ENCODE measurements around the gene EHD1.

Gene EHD1

DNA sequence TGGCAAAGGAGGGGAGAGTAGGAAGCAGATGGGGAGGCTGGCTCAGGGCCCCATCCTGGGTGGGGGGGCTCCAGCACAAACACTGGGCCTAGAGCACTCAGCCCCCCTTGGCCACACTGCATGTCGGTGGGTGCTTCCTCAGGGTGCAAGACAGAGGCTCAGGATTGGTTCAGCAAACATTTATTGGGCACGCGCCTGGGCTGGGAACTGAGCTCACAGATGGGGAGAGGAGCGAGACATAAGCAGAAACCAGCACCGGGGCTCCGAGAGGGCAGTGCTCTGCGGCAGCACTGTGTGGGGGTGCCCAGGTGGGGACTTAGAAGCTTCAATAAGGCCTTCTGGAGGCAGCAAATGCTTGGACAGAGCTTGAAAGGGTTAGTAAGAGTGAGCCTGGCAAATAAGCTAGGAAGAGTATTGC is 12.1 kb upstream of the EHD1 start:
- DNase-seq (ENCODE audit: low spot score): no peak

DNA sequence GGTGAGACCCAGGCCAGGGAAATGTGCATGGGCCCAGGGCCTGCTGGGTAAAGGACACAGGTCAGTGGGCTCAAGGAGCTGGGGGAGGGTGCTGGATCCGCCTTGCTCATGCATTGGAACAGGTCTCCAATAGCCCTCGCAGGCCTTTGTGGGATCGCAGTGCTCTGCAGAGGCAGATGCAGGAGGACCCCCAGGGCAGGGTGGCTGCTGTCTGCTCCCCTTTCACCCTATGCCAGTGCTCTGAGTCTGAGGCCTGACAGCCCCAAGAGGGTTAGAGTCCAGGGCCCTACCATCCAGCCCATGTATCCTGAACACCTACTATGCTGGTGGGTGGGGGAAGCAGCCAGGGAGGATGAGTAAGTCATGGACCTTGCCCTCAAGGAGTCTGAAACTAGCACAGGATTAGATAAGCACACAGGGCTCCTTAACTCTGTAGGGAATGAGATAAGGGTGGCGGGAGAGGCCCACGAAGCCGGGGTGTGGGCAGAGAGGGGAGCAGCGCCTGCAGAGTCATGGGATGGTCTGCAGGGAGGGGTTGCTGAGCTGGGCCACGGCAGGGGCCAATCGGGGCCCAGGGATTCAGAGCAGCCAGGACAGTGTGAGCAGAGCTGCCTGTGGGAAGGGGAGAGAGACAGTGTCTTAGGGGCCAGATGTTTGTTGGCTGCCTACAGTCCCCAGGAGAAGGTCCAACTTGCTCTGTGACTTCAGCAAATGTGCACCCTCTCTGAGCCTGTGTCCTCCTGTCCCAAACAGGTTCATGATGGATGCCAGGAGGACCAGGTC is 10.5 kb upstream of the EHD1 start:
- DNase-seq (ENCODE audit: low spot score): no peak

DNA sequence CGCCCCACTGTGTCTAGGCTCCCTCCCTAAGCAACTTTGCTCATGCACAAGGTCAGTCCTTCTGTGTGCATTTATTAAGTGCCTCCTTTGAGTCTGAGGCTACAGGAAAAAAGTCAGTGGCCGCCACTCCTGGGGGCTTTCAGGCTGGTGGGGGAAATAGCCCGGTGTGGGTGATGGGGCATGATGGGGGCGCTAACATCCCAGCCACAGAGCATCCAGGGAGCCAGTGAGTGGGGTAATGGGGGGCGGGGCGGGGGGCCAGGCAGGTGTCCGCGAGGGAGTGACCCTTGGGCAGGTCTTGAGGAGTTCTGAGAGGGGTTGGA is 9.9 kb upstream of the EHD1 start:
- no peak for DNase-seq (ENCODE audit: low spot score)

DNA sequence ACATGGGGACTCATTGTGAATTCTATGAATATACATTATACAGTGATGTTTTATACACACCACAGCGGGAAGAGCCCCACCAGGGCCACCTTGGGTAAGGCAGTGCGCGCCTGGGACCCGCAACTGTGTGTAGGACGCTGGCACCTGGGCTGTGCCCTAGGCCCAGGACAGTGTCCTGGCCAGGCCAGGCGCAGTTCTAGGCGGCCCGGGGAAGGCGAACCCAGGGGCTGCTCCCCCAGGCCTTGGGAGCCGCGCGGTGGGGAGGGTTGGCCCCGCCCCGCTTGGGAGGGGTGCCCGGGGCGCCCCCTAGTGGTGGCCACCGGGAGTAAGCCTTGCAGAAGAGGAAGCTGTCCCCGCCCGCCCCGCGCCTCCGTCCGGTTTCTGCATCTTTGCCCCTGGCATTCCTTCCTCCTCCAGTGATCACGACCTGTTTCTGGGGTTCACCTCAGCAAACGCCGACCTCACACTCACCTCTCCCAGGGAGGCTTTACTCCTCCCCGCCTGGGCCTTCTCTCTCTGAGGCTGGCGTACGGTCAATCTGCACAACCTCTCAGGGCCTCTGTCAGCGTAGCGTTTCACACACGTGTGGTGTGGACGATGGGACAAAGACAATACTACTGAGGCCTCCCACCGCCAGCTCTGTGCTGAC is 9.5 kb upstream of the EHD1 start:
- DNase-seq (ENCODE audit: low spot score): peak; percentile 82

DNA sequence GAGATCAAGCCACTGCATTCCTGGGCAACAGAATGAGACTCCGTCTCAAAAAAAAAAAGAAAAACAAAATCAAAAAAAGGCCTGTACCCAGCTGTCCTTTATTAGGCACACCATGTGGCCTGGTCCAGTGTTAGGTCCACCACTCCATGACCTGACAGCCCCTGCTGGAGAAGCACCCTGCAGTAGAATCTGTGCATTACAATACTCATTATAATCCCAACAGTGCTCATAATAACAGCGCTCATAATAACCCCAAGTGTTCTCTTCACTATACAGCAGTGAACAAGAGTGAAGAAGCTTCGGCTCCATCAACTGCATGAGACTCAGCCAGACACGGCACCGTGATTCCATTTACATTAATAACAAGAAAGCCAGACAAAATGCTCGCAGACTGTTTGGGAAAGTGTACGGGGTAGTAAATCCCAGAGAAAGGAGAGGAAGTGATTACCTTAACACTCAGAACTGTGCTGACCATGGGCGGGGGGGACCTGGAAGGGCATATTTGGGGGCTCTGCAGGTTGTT is 8.9 kb upstream of the EHD1 start:
- no peak for DNase-seq (ENCODE audit: low spot score)

DNA sequence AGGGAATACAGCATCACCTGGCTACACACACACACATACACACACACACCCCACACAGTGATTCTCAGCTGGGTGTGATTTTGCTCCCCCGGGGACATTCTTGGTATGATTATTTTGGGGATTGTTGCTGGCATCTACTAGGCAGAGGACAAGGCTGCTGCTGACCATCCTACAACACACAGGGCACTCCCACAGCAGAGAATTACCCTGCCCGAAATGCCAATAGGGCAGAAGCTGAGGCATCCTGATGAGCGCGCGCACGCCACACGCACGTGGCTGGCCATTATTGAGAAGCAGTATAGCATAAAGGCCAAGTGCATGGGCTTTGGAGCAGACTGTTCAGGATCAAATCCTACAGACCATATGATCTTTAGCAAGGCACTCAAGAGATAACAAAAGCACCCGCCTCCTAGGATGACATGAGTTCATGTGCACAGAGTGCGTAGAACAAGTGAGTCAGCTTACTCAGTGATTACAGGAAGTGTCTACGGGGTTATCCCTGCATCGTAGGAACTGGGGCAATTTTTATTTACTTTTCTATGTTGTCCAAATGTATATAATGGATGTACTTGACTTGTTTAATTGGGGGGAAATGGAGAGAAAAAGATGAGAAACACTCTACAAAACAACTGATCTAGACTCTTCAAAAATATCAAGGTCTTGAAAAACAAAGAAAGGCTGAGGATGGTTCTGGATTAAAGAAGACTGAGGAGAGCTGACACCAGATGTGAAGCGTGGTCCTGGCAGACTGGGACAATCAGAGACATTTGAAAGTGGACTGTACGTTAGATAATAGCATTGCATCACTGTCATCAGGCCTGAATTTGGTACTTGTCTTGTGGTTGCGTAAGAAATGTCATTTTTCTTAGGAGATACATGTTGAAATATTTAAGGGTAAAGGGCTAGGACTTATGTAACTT is 7.2 kb upstream of the EHD1 start:
- peak; percentile 55 for DNase-seq (ENCODE audit: low spot score)

DNA sequence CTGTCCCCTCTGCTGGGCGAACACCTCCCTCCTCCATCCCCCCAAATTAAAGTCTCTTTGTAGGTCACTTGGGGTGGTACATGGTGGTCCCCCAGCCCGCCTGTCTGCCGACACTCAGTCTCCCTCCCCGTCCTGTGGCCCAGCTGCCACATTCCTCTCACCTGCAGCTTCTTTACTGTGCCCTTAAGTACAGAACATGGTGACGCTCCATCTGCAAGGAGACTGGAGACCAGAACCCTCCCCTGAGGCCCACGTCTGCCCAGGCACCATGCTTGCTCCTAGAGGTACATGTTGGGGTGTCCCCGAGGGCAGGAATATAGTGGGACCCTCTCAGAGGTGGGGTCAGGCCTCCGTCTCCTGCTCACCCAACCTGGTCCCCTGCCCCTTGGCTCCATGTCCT is 5.6 kb upstream of the EHD1 start:
- DNase-seq (ENCODE audit: low spot score): no peak

DNA sequence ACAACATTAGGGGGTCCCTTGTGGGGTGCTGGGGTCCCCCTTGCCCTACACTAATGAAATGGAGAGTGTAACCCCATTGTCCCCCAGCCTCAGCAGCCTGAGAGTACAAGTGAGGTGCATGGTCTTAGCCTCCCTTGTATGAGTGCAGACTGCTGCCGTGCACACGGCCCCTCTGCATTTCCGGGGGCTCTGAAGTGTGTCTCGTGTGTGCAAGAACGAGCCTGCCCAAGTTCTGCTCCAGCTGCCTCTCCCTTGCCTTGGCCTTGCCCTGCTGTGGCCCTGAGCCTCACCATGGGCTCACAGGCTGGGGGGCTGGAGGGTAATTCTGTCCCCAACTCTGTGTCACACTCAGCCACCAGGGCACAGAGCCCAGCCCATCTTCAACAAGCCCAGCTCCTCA is 5.2 kb upstream of the EHD1 start:
- DNase-seq (ENCODE audit: low spot score): no peak

DNA sequence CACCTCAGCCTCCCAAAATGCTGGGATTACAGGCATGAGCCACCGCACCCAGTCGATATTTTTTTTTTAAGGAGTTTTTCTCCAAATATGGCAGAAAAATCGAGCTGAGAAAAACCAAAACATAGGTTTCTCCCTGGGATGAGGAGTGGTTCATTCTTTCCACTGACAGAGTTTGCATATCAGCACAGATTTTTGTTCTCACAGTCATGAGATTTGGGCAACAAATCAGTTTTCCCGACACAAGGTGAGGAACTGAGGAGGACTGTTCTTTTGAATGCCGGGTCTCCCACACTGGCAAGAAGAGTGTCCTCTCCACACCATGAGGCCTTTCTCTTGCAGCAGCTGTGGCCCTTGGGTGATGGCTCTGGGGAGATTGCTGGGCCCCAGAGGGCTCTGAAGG is 3.8 kb upstream of the EHD1 start:
- DNase-seq (ENCODE audit: low spot score): no peak

DNA sequence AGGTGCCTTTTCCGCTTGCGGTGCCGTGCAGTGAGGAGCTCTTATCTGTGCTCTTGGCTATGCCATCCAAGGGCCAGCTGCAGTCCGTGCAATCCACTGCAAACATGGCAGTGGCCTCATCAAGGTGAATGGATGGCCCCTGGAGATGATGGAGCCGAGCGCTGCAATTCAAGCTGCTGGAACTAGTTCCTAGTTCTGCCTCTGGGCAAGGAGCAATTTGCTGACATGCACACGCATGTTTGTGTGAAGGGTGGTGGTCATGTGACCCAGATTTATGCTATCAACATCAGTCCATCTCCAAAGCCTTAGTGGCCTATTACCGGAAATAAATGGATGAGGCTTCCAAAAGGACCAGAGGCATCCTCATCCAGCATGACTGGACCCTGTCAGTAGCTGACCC is 3.1 kb upstream of the EHD1 start:
- no peak for DNase-seq (ENCODE audit: low spot score)

DNA sequence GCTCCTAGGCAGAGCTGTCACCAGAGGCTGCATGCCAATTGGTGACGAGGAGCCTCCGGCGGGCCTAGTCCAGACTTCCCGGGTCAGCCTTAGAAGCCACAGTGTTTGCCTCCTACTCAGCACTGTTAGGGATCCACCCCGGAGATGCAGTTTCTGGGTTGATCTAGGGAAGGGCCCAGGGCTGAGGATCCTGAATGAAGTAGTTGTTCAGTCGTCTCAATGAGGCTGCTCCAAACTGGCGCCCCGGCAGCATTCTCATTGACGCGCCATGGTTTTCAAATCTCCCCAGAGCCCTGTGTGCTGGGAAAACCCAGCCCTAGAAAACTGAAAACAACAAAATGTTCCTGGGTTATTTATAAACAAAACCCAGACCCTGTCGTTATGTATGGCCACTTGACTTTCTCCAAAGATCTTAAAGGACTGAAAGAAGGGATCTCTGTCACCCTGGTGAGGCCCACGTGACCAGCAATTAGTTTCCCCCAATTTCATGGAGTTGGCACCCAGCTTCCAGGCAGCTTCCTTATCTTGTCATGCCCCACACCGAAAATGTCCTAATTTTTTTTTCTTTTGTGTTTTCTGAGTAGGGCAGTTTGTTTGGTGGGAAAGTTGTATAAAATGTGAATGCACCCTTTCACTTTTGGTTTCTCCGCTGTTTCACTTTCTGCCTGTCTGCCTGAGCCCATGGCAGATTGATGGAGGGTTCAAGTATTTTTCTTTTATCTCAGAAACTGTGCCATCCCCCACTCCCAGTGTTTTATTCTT is 2.0 kb upstream of the EHD1 start:
- DNase-seq (ENCODE audit: low spot score): peak; percentile 41

DNA sequence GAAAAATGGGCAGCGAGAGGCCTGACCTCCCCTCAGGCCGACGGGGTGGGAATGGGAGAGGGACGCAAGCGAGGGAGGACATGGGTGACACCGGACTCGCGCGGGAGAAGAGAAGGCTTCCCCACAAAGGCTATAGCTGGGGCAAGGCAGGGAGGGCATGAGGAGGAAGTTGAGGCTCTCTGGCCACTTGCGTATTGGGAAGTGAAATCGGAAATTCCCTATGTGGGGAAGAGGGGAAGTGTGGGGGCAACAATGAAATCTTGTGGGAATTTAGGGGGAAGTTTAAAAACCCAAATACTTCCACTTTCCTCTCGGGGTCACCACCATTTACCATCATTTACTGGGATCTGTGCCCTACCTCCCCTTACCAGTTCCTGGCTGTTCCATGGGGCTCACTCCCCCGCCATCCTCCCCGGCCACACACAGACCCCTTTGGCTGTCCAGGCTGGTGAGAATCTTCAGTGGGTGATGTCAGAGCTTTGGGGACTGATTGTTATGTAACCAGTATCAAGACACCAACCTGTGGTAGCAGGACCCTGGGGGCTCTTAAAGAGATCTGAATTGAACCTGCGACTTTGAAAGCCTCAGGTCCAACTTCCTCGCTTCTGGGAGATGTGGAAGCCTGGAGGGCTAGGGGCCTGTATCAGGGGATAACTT is 951 bp upstream of the EHD1 start:
- DNase-seq (ENCODE audit: low spot score): no peak

DNA sequence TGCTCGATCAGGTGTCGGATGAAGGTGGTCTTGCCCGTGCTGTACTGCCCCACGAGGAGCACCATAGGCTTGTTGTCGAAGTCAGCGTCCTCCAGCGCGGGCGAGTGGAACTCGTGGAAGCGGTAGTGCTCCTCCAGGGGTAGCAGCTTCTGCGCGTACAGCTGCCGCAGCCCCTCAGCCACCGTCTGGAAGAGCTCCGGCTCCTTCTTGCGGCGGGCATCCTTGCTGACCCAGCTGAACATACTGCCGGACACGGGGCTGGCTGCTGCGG is 263 bp downstream of the EHD1 start:
- no peak for DNase-seq (ENCODE audit: low spot score)

DNA sequence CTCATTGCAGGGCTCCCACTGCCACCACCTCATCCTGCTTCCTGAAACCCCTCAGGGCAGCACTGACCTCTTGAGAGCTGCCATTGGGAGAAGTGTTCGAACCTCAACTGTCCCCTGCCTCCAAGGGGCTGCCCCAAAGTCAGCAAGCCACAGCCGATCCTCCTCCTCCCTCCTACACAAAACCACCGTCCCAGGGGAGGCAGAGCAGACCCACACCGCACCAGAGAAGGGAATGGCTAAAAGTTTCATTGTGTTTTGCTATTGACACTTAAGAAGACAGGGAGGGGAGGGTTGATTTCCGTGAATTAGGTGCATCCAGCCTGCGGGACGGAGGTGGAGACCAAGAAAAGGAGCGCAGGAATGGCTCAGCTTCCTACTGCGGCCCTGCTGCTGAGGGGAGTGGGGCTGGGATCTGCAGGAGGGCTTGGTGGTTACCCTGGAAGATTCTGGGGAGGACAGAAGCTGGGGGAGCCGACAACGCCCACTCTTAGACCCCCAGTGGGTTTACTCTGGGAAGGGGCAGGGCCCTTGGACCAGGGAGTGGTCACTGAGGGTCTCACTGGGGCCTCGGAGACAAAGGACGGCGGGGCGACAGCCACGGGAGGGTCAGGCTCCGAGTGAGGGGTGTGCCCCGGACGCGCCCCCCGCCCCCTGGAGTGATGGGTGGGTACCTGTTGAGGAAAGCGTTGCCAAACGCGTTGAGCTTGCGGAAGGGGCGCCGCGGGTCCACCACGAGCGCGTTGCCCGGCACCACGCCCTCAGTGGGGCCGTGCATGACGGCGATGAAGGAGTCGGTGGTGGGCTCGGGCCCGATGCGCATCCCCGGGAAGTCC is 815 bp downstream of the EHD1 start:
- no peak for DNase-seq (ENCODE audit: low spot score)

DNA sequence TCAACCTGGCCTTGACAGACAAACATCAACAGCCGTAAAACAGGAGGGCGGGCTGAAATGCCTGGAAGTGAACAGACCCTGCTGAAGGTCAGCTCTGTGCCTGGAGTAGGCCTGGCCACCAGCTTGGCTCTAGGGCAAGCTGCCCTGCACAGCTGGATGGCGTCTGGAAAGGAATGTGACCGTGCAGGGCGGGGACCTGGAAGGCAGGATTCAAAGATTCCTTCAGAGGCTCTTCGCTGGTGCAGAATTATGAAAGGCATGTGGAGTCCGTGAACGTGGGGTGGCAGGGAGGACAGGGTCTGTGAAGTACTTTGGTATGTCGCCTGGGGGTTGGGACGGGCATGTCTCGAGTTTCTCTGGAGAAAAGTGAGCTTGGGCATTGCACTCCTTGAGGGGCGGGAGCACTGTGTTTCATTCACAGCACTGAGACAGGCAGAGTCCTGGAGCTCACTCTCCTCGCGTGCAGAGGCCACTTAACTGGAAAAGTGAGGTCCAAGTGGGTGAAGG is 1.5 kb downstream of the EHD1 start:
- no peak for DNase-seq (ENCODE audit: low spot score)

DNA sequence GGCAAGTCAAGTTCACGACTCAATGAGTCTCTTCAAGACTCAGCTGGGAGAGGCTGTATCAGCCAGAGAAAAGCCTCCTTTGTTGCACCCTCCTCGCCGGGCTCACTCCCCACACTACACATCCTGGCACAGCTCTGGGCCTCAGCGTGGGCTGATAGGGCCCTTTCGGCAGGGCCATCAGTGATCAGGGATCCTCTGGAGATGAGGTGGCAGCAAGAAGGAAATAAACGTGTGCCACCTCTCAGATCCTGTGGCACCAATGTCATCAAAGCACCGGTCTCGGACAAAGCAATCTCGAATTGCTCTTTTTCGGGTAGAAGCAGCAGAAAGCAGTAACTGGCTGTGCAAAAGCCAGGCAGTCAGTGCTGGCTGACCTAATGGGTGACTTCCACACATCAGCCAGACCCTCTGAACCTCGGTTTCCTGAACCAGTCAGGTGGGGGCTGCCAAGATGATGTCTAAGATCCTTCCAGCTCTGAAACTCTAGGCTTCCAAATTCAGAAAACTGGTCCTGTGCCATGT is 2.1 kb downstream of the EHD1 start:
- no peak for DNase-seq (ENCODE audit: low spot score)

DNA sequence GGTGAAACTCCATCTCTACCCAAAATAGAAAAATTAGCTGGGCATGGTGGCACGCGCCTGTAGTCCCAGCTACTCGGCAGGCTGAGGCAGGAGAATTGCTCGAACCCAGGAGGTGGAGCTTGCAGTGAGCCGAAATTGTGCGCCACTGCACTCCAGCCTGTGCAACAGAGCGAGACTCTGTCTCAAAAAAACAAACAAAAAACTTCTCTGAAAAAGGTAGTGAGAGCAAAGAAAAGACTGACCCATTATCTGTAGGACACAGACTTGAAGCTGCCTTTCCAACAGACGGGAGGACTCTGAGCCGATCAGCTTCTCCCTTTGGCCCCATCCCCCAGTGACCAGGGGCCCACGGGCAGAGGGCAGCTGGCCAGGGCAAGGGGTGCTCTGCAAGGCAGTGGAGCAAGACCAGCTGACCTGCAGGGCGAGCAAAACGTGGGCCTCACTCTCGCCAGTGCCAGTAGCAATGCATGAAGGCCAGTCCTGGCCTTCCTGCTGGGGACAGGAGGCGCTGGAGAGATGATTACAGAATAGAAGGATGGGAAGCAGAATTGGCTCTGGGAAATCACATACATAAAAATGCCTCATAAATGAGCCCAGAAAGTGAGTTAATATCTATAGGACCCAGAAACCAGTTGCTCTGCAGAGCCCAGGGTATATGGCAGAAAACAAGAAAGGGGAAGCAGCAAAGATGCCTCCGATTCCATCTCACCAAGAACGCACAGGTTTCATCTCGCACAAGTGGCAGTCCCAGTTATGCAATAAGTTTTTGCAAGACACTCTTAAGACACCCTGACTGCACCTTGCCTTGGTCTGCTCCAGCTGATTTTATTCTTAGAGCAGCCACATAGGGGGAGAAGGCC is 2.8 kb downstream of the EHD1 start:
- no peak for DNase-seq (ENCODE audit: low spot score)

DNA sequence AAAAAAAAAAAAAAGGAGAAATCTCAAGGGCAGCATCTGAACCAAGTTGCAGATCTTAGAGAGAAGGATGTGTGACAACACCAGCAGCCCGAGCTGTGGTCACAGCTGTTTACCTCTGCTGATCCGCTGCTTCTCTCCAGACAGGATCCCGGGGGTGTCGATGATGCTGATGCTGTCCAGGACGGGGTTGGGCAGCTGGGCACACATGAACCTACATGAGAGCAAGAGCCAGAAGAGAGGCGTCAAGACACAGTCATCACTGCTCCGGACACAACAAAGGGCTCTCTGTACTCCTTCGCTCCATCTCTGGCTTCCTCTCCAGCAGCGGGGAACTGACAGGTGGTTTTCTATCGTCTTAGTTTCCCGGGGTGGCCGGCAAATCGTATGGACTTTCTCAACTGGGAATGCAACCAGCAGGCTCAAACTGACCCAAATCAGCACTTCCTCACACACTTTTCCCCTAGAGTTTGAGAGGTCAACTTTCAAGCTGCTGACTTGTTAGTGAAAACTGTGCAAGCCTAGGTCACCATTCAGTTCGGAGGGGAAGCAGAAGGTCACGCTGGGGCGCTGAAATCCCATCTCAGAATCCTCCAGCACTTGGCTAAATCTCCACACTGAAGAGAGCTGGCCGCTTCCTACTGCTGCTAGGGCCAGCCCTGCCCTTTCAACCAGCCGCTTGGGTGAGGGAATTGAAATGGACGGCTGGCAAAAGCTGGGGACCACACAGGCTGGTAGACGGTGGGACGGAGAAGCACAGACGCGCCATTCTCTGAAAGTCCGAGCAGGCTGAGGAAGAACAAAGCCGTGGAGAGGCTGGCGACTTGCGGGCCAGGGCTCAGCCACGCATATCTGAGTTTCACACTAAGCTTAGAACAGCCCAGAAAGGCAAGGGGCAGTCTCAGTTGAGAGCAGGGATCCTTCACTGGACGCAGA is 3.8 kb downstream of the EHD1 start:
- no peak for DNase-seq (ENCODE audit: low spot score)

Measured in CD4-positive, alpha-beta T cell treated with Interleukin-6 at 100 ng/mL for 8 hours (primary cell).